Esophagus squamous epithelium (tissue), 4 donors: ENCODE data around the gene FAM174C.

Experiments
- POLR2A ChIP-seq, 4 donors: fragments of 450-650 bp; IDR thresholded peaks; one replicate each; pipeline ENCODE4 v1.6.1; 2017; ENCODE audit warnings: antibody characterized with exemption in 4 of 4, mild to moderate bottlenecking in 4 of 4, moderate library complexity in 3 of 4
- TF ChIP-seq, protein P1 (sequence below), 6 experiments: fragments of 450-650 bp in 4 of 6; fragments of 200-600 bp in 2 of 6; sonication (generic) in 2 of 6; IDR thresholded peaks; one replicate each; pipeline ENCODE4 v1.5.1; 2016 to 2019; ENCODE audit warnings: antibody characterized with exemption in 6 of 6, mild to moderate bottlenecking in 4 of 6, moderate library complexity in 4 of 6

DNA sequence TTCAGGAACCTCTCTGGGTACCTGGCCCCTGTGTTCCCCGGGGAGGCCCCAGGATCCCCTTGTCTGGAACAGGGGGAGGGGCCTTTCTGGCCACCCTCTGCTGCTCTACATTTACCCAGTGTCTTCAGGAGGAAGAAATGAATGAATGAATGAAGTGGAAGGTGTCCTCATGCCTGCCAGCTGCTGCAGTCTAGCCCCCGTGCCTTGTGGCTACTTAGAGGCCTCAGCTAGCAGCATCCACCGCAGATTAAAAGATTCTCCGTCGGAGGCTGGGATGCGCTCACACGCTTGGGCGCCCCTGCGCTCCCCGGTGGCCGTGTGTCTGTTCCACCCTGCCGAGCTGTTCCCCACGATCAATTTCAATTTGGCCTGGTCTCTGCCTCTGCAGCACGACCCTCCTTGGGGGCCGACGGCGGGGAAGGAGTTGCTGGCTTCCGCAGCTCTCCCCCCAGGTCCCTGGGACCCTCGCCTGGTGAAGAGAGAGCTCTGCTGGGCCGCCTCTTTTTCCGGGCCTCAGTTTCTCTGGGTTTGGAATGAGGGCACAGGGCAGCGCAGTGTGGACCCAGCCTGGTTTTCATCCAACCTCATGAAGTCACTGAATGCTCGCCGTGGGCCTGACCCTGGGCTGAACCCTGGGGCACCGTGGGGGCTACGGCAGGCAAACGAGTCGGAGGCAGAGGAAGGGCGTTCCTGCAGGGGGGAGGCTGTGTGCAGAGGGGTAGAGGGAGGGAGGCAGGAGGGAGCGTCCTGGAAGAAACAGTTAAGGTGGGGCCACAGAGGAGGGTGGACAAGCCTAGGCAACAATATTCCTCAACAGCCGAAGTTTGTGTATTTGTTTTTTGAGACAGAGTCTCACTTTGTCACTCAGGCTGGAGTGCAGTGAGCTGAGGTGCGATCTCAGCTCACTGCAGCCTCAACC, 38.6 kb downstream of the FAM174C start:
- TF ChIP-seq, protein P1, sequence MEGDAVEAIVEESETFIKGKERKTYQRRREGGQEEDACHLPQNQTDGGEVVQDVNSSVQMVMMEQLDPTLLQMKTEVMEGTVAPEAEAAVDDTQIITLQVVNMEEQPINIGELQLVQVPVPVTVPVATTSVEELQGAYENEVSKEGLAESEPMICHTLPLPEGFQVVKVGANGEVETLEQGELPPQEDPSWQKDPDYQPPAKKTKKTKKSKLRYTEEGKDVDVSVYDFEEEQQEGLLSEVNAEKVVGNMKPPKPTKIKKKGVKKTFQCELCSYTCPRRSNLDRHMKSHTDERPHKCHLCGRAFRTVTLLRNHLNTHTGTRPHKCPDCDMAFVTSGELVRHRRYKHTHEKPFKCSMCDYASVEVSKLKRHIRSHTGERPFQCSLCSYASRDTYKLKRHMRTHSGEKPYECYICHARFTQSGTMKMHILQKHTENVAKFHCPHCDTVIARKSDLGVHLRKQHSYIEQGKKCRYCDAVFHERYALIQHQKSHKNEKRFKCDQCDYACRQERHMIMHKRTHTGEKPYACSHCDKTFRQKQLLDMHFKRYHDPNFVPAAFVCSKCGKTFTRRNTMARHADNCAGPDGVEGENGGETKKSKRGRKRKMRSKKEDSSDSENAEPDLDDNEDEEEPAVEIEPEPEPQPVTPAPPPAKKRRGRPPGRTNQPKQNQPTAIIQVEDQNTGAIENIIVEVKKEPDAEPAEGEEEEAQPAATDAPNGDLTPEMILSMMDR (IDR thresholded peaks at IDR 0.05): no peak
- no peak for TF ChIP-seq POLR2A (IDR thresholded peaks at IDR 0.05)
